GM18502 (cell line): ENCODE data around the gene C20orf204.

Experiments
- ATAC-seq: cut with Tn5 transposase; IDR thresholded peaks from one replicate; pipeline ENCODE4 v1.9.1; 2021; ENCODE audit warnings: mild to moderate bottlenecking; ENCODE audit not compliant: unreplicated experiment, poor library complexity

C20orf204 gene

GRCh38 chr20:64041040-64041780, 5.2 kb downstream of the C20orf204 start:
- ATAC-seq, result no peak

- no peak for ATAC-seq
Measured at GRCh38 chr20:64041781-64042053, 5.7 kb downstream of the C20orf204 start.

- no peak for ATAC-seq
Measured at GRCh38 chr20:64042054-64042781, 6.2 kb downstream of the C20orf204 start.

- ATAC-seq, result no peak
Measured at GRCh38 chr20:64043768-64044167, 7.8 kb downstream of the C20orf204 start.

GRCh38 chr20:64044484-64045247, 8.7 kb downstream of the C20orf204 start:
- no peak for ATAC-seq

- ATAC-seq, result no peak
Measured at GRCh38 chr20:64045346-64046011, 9.5 kb downstream of the C20orf204 start.

GRCh38 chr20:64047046-64047389, 11.0 kb downstream of the C20orf204 start:
- no peak for ATAC-seq

- no peak for ATAC-seq
Measured at GRCh38 chr20:64047968-64048401, 12.0 kb downstream of the C20orf204 start.

- ATAC-seq, result no peak
Measured at GRCh38 chr20:64048402-64049044, 12.5 kb downstream of the C20orf204 start.

GRCh38 chr20:64049060-64049877, 13.3 kb downstream of the C20orf204 start, which contains the start of gene SOX18:
TSS of gene SOX18 (minus strand) at chr20:64049639. CDS start at chr20:64049516, 123 bp downstream.
- no peak for ATAC-seq

- ATAC-seq, result no peak
Measured at GRCh38 chr20:64049878-64050260, 13.9 kb downstream of the C20orf204 start.

GRCh38 chr20:64050261-64051032, 14.5 kb downstream of the C20orf204 start:
- ATAC-seq, result no peak

- ATAC-seq, result no peak
Measured at GRCh38 chr20:64051033-64051452, 15.1 kb downstream of the C20orf204 start.

GRCh38 chr20:64051561-64052325, 15.8 kb downstream of the C20orf204 start:
- ATAC-seq, result no peak

GRCh38 chr20:64052326-64052722, 16.3 kb downstream of the C20orf204 start:
- no peak for ATAC-seq

GRCh38 chr20:64052987-64053840, 17.2 kb downstream of the C20orf204 start:
- no peak for ATAC-seq
